ENCODE measurements around the gene CDK2AP2. TPM values are rescaled to one million over a fixed set of nuclear protein-coding genes. Genes with fewer than 3 reads are reported as not detected.

Gene CDK2AP2
- polyA plus RNA-seq, 2 of the 4 experiments (the other 2 are of a cell fraction): 36.6 to 53.1 TPM

DNA sequence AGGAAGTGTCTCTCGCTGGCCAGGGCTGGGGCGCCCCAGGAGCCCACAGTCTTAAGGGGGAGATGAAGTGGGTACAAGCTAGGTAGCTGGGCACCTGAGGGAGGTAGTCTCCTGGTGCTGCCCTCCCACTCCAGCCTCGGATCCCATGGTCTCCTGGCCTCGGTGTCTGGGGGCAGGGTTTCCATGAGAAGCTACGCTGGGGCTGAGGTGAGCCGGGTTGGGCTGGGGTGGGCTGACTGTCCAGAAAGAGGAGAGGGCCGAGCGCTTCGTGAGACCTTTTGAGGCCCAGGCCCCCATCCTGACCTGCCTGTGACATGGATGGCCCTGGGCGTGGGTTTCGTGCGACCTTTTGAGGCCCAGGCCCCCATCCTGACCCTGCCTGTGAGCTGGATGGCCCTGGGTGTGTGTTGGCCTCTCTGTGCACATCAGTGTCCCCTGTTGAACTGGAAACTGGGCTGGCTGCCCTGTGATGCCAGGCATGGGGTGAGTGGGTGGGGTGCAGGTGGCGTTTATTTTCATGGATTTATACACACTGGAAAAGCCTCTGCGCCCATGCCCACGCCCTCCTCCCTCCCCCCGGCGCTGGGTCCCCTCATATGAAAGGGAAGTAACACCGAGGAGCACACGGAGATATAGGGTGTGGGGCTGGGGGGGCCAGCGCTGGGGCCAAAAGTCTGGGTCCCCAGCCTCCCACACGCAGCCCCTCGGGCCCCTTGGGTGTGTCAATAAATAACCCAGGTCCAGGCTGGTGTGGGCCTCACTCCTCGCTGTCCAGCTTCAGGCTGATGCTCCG, 16.5 kb downstream of the CDK2AP2 start (continued):
- TF ChIP-seq, protein P1, sequence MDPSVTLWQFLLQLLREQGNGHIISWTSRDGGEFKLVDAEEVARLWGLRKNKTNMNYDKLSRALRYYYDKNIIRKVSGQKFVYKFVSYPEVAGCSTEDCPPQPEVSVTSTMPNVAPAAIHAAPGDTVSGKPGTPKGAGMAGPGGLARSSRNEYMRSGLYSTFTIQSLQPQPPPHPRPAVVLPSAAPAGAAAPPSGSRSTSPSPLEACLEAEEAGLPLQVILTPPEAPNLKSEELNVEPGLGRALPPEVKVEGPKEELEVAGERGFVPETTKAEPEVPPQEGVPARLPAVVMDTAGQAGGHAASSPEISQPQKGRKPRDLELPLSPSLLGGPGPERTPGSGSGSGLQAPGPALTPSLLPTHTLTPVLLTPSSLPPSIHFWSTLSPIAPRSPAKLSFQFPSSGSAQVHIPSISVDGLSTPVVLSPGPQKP (IDR thresholded peaks at IDR 0.05; ENCODE audit: low read depth, low read length): no peak

DNA sequence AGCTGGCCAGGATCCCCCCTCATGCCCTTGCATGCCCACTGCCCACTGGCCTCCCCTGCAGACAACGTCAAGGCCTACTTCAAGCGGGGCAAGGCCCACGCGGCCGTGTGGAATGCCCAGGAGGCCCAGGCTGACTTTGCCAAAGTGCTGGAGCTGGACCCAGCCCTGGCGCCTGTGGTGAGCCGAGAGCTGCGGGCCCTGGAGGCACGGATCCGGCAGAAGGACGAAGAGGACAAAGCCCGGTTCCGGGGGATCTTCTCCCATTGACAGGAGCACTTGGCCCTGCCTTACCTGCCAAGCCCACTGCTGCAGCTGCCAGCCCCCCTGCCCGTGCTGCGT, 17.3 kb downstream of the CDK2AP2 start:
- CTCF ChIA-PET: interaction anchor here (1.0 to 2.8 kb wide), 4 partner anchors 52 to 145 kb away, joined by 3 to 10 read pairs (median 4); partner anchors contain the start of gene PPP1CA
- POLR2A ChIA-PET: interaction anchor here (1.3 kb wide), 1 partner anchor 8 kb away, joined by 5 read pairs; the partner anchor contains the start of gene AIP
- Histone ChIP-seq H3K27ac (no peak overlapping the region), H3K4me1 (no peaks in the 10 kb centered on the region), H3K4me3 (no peak overlapping the region), H3K9me3 (no peaks in the 10 kb centered on the region), H3K4me2 (no peak overlapping the region)
- ATAC-seq (peak in 1 of 2 experiments; percentile 3; a peak in 4 of 6 replicates), DNase-seq (ENCODE audit: low read depth in 1 of 2, low spot score in 1 of 2) (no peak), FAIRE-seq (no peak)
- TF ChIP-seq POLR2AphosphoS2 (conservative IDR thresholded peaks at IDR 0.05; ENCODE audit: low read length) (0 out of 2 replicates have a peak, but pooled peaks have one; percentile 14), HOXB5 (CRISPR knock-in tag; IDR thresholded peaks at IDR 0.05) (no peak), HEYL (CRISPR knock-in tag; IDR thresholded peaks at IDR 0.05) (no peak)
- TF ChIP-seq, protein P2, sequence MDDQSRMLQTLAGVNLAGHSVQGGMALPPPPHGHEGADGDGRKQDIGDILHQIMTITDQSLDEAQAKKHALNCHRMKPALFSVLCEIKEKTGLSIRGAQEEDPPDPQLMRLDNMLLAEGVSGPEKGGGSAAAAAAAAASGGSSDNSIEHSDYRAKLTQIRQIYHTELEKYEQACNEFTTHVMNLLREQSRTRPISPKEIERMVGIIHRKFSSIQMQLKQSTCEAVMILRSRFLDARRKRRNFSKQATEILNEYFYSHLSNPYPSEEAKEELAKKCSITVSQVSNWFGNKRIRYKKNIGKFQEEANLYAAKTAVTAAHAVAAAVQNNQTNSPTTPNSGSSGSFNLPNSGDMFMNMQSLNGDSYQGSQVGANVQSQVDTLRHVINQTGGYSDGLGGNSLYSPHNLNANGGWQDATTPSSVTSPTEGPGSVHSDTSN (IDR thresholded peaks at IDR 0.05): no peak
- TF ChIP-seq, protein P3, sequence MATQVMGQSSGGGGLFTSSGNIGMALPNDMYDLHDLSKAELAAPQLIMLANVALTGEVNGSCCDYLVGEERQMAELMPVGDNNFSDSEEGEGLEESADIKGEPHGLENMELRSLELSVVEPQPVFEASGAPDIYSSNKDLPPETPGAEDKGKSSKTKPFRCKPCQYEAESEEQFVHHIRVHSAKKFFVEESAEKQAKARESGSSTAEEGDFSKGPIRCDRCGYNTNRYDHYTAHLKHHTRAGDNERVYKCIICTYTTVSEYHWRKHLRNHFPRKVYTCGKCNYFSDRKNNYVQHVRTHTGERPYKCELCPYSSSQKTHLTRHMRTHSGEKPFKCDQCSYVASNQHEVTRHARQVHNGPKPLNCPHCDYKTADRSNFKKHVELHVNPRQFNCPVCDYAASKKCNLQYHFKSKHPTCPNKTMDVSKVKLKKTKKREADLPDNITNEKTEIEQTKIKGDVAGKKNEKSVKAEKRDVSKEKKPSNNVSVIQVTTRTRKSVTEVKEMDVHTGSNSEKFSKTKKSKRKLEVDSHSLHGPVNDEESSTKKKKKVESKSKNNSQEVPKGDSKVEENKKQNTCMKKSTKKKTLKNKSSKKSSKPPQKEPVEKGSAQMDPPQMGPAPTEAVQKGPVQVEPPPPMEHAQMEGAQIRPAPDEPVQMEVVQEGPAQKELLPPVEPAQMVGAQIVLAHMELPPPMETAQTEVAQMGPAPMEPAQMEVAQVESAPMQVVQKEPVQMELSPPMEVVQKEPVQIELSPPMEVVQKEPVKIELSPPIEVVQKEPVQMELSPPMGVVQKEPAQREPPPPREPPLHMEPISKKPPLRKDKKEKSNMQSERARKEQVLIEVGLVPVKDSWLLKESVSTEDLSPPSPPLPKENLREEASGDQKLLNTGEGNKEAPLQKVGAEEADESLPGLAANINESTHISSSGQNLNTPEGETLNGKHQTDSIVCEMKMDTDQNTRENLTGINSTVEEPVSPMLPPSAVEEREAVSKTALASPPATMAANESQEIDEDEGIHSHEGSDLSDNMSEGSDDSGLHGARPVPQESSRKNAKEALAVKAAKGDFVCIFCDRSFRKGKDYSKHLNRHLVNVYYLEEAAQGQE (IDR thresholded peaks at IDR 0.05): no peak
- 89% methylated on average over 10 of the region's 15 CpGs for WGBS (ENCODE audit: missing lambda C conversion rate)

DNA sequence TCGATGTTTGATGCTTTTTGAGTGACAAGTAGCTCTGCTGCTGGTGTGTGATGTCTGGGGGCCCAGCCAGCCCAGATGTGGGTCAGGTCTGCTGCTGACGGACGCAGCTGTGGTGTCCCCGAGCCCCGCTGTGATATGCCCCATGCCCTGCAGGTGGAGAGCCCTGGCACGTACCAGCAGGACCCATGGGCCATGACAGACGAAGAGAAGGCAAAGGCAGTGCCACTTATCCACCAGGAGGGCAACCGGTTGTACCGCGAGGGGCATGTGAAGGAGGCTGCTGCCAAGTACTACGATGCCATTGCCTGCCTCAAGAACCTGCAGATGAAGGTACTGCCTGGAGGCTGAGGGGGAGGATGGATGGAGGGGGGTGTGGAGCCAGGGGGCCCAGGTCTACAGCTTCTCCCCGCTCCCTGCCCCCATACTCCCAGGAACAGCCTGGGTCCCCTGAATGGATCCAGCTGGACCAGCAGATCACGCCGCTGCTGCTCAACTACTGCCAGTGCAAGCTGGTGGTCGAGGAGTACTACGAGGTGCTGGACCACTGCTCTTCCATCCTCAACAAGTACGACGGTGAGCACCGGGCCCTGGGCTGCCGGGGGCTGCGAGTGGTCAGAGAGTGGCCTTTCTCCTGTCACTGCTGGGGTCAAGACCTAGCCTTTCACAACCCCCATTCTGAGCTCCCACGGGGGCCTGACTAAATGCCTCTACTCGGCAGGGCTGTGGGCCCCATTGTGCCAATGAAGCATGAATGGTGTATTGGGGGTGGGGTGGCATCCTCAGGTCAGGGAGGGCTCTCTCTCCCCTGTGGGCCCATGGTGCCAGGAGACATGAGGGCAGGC, 17.9 kb downstream of the CDK2AP2 start:
- ChIA-PET POLR2A (no interaction called here), CTCF (interaction anchor here (1.0 to 2.6 kb wide), 3 partner anchors 51 to 139 kb away, joined by 3 to 7 read pairs (median 4); no protein-coding TSS in a partner anchor)
- TF ChIP-seq KDM5A (IDR thresholded peaks at IDR 0.05) (no peak), POLR2AphosphoS2 (conservative IDR thresholded peaks at IDR 0.05; ENCODE audit: low read length) (peak; percentile 59; the same call in 1 of the 2 replicates)
- Histone ChIP-seq H3K4me3 (no peak overlapping the region), H3K9me3 (no peaks in the 10 kb centered on the region), H3K4me1 (no peaks in the 10 kb centered on the region), H3K27ac (no peak overlapping the region), H3K4me2 (no peak overlapping the region)
- WGBS (ENCODE audit: missing lambda C conversion rate): 90% methylated on average over 21 of the region's 23 CpGs
- ATAC-seq (peak; percentile 25 to 40; a peak in 5 of 6 replicates), DNase-seq (ENCODE audit: low read depth in 1 of 2, low spot score in 1 of 2) (no peak), FAIRE-seq (no peak)

DNA sequence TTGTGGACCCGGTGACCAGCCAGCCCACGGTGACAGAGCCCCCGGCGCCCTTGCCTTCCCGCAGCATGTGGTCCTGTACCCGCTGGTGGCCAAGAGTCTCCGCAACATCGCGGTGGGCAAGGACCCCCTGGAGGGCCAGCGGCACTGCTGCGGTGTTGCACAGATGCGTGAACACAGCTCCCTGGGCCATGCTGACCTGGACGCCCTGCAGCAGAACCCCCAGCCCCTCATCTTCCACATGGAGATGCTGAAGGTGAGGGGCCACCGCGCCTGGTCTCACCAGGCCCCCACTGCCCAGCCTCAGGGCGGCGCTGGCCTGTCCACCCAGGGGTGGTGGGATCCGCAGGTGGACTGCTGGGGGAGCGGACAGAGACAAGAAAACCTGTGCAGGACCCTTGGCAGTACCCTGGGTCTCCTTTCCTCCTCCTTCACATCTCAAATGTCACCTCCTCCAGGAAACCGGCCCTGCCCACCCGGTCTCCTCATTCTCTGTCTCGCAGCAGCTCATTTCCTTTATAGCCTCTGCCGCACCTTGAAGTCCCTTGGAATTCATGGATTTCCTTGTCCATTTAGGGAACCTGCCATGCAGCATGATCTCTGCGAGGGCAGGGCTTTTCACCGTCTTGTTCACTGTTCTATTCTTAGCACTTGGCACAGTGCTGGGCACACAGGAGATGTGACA, 18.6 kb downstream of the CDK2AP2 start:
- H3K4me2 ChIP-seq: no peak overlapping the region
- no peaks in the 10 kb centered on the region for H3K4me1 ChIP-seq
- ChIA-PET POLR2A (no interaction called here), CTCF (interaction anchor here (1.3 to 2.6 kb wide), 3 partner anchors 19 to 138 kb away, joined by 4 to 7 read pairs (median 6); no protein-coding TSS in a partner anchor)
- no peak for FAIRE-seq
- WGBS (ENCODE audit: missing lambda C conversion rate): 86% methylated on average over 12 of the region's 25 CpGs
- DNase-seq (ENCODE audit: low read depth in 1 of 2, low spot score in 1 of 2): no peak
- ATAC-seq: no peak
- no peaks in the 10 kb centered on the region for H3K9me3 ChIP-seq
- H3K4me3 ChIP-seq: no peak overlapping the region
- TF ChIP-seq RARB (CRISPR knock-in tag; IDR thresholded peaks at IDR 0.05) (no peak), EHF (CRISPR knock-in tag; IDR thresholded peaks at IDR 0.05) (no peak), ZNF302 (CRISPR knock-in tag; IDR thresholded peaks at IDR 0.05) (no peak), SREBF2 (IDR thresholded peaks at IDR 0.05) (no peak), SMC3 (IDR thresholded peaks at IDR 0.05) (no peak)
- H3K27ac ChIP-seq: no peak overlapping the region
